ENCODE results near the gene MTCL1.

DNA sequence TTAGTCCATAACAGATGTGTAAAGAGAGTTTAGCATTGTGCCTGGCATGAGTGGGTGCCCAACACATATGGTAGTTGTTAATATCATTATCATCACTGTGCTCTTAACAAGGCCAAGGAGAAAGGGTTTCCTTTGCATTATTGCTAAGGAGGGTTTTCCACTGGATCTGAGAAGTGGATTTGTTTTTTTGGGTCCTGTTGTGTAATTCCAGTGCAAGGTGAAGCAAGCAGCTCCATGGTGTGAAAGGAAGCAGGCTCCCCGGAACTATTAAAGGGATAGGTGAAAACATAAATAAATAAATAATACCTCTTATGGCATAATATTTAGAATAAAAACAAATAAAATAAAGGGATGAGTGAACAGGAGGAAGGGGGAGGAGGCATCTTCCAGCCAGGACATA, 65.3 kb downstream of the MTCL1 start:
- TF ChIP-seq, protein P1, sequence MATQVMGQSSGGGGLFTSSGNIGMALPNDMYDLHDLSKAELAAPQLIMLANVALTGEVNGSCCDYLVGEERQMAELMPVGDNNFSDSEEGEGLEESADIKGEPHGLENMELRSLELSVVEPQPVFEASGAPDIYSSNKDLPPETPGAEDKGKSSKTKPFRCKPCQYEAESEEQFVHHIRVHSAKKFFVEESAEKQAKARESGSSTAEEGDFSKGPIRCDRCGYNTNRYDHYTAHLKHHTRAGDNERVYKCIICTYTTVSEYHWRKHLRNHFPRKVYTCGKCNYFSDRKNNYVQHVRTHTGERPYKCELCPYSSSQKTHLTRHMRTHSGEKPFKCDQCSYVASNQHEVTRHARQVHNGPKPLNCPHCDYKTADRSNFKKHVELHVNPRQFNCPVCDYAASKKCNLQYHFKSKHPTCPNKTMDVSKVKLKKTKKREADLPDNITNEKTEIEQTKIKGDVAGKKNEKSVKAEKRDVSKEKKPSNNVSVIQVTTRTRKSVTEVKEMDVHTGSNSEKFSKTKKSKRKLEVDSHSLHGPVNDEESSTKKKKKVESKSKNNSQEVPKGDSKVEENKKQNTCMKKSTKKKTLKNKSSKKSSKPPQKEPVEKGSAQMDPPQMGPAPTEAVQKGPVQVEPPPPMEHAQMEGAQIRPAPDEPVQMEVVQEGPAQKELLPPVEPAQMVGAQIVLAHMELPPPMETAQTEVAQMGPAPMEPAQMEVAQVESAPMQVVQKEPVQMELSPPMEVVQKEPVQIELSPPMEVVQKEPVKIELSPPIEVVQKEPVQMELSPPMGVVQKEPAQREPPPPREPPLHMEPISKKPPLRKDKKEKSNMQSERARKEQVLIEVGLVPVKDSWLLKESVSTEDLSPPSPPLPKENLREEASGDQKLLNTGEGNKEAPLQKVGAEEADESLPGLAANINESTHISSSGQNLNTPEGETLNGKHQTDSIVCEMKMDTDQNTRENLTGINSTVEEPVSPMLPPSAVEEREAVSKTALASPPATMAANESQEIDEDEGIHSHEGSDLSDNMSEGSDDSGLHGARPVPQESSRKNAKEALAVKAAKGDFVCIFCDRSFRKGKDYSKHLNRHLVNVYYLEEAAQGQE (IDR thresholded peaks at IDR 0.05; ENCODE audit: insufficient read depth in 1 of 2, low read depth in 2 of 2, low read length in 2 of 2), result no peak
- TF ChIP-seq SIN3A (IDR thresholded peaks at IDR 0.05; ENCODE audit: borderline replicate concordance, insufficient read depth, low read length) (no peak), POLR2AphosphoS5 (IDR thresholded peaks at IDR 0.05; ENCODE audit: low read depth, low read length) (no peak), FOXP2 (optimal IDR thresholded peaks at IDR 0.05; ENCODE audit: borderline replicate concordance, extremely low read depth, extremely low read length, insufficient read depth) (no peak)

Measured in PFSK-1 (cell line).